GM12878 (cell line): Measurements from ENCODE around the gene MYO6. TPM values are rescaled to one million over a fixed set of nuclear protein-coding genes. Genes with fewer than 3 reads are reported as not detected.

Source experiments
- ATAC-seq: fragments of 200-7000 bp; cut with Tn5 transposase; 3 replicates; pipeline ENCODE4 v1.9.1; 2020; ENCODE audit warnings: mild to moderate bottlenecking, moderate library complexity
- BruUV-seq: library from RNA; stranded (reverse); fragments of 400-500 nt; replicated peaks from 2 replicates; lab custom pipeline; 2021; lab: Mats Ljungman, UMichigan
- CTCF ChIA-PET: fragments of 300-600 bp; sonication (Branson Sonifier 250); formaldehyde crosslinking; extraction: SDS; loops from one replicate; lab custom pipeline; 2021; ENCODE audit warnings: inconsistent platforms; lab: Yijun Ruan, JAX
- POLR2A ChIA-PET: fragments of 350-600 bp; formaldehyde crosslinking; extraction: SDS; loops from one replicate; lab custom pipeline; 2021; ENCODE audit warnings: inconsistent platforms; lab: Charles Lee
- RAD21 ChIA-PET: fragments of 300-600 bp; sonication (Branson Sonifier 250); formaldehyde crosslinking; loops from one replicate; lab custom pipeline; 2023; ENCODE audit warnings: antibody characterized with exemption; ENCODE audit not compliant: unreplicated experiment; lab: Charles Lee
- SMC1A ChIA-PET: fragments of 300-600 bp; sonication (Branson Sonifier 250); formaldehyde crosslinking; loops from one replicate; lab custom pipeline; 2023; ENCODE audit not compliant: unreplicated experiment, uncharacterized antibody; lab: Charles Lee
- DNase-seq: peaks from one replicate; pipeline ENCODE4 v3.0.0-alpha.2; 2011; ENCODE audit warnings: low read depth, low spot score
- FAIRE-seq: peaks from 3 replicates; lab custom pipeline; 2011; peaks lifted over from hg19 to GRCh38; lab: Jason Lieb, UNC
- H2AFZ ChIP-seq: 2 replicates; pipeline ENCODE4 v1.6.0; 2011; ENCODE audit warnings: low read depth, low read length, control low read depth; ENCODE audit not compliant: control insufficient read depth
- H3K27ac ChIP-seq: 2 replicates; pipeline ENCODE4 v1.5.1; 2011; ENCODE audit warnings: control low read depth; ENCODE audit not compliant: control insufficient read depth, insufficient read depth
- H3K27me3 ChIP-seq, 2 experiments: replicated peaks in 1 of 2; 2 replicates each; pipeline versions ENCODE4 v1.6.0 to v1.6.1; 2011; ENCODE audit warnings: low read length in 1 of 2; ENCODE audit not compliant: control insufficient read depth in 2 of 2, insufficient read depth in 2 of 2
- H3K36me3 ChIP-seq, 2 experiments: 2 replicates each; pipeline ENCODE4 v1.5.1; 2011; ENCODE audit warnings: low read length in 1 of 2; ENCODE audit not compliant: control insufficient read depth in 2 of 2, insufficient read depth in 2 of 2
- H3K4me1 ChIP-seq: 2 replicates; pipeline ENCODE4 v1.6.1; 2011; ENCODE audit warnings: mild to moderate bottlenecking, low read length, moderate library complexity, mixed read lengths; ENCODE audit not compliant: control insufficient read depth, insufficient read depth
- H3K4me2 ChIP-seq: 2 replicates; pipeline ENCODE4 v1.6.0; 2011; ENCODE audit warnings: control low read depth; ENCODE audit not compliant: control insufficient read depth, insufficient read depth
- H3K4me3 ChIP-seq: fragments of 200-600 bp; sonication (generic); 2 replicates; pipeline ENCODE4 v1.5.1; 2016
- H3K79me2 ChIP-seq: 2 replicates; pipeline ENCODE4 v1.6.0; 2011; ENCODE audit warnings: low read length; ENCODE audit not compliant: control insufficient read depth, insufficient read depth
- H3K9ac ChIP-seq: 2 replicates; pipeline ENCODE4 v1.8.0; 2011; ENCODE audit warnings: low read length, control low read depth, mixed read lengths; ENCODE audit not compliant: control insufficient read depth, insufficient read depth
- H3K9me3 ChIP-seq: replicated peaks from 3 replicates; pipeline ENCODE4 v1.5.1; 2011; ENCODE audit warnings: mild to moderate bottlenecking, low read length; ENCODE audit not compliant: control insufficient read depth, insufficient read depth
- H4K20me1 ChIP-seq: 2 replicates; pipeline ENCODE4 v1.6.0; 2011; ENCODE audit not compliant: control insufficient read depth, insufficient read depth
- EZH2 ChIP-seq: IDR thresholded peaks from 2 replicates; pipeline ENCODE4 v1.6.1; 2012; ENCODE audit warnings: low read depth, mild to moderate bottlenecking, control low read depth, inconsistent platforms, low read length, borderline replicate concordance; ENCODE audit not compliant: control insufficient read depth
- NFIC ChIP-seq: IDR thresholded peaks from 2 replicates; pipeline ENCODE4 v1.6.1; 2012; ENCODE audit warnings: low read depth, mild to moderate bottlenecking, inconsistent platforms, low read length, moderate library complexity
- NRF1 ChIP-seq: conservative IDR thresholded peaks from 2 replicates; pipeline ENCODE4 v1.6.1; 2011; ENCODE audit warnings: mild to moderate bottlenecking, low read depth, low read length, improper control_type of control experiment
- YY1 ChIP-seq: IDR thresholded peaks from 2 replicates; pipeline ENCODE4 v1.6.1; 2011; ENCODE audit warnings: low read depth, mild to moderate bottlenecking, low read length
- ZSCAN29 ChIP-seq: fragments of 450-650 bp; IDR thresholded peaks from 2 replicates; pipeline ENCODE4 v1.6.1; 2017; ENCODE audit warnings: mild to moderate bottlenecking, moderate library complexity
- WGBS: methylation state at CpG from one replicate; pipeline ENCODE4 v1.1.6; 2016; ENCODE audit warnings: low lambda C conversion rate; ENCODE audit not compliant: insufficient replicate concordance, insufficient coverage; ENCODE audit errors: missing lambda C conversion rate; 5-methylcytosine and 5-hydroxymethylcytosine counted together
- in situ Hi-C: fragments of 300-500 bp; cut with MboI; formaldehyde crosslinking; loops from 9 replicates; pipeline ENCODE4 v1.14.3; 2018; ENCODE audit warnings: mixed read lengths
- intact Hi-C: fragments of 100-400 bp; cut with micrococcal nuclease; formaldehyde crosslinking; loops from one replicate; pipeline ENCODE4 v1.14.2; 2022; ENCODE audit not compliant: unreplicated experiment
- polyA plus RNA-seq, 11 experiments: library from polyadenylated mRNA; depleted of rRNA in 4 of 11; unstranded in 6 of 11; stranded (reverse) in 5 of 11; fragments of >200 nt; fragmentation: Nextera tagmentation in 4 of 11; fragmentation: Illumina TruSeq in 1 of 11; extraction: Ambion mirVana in 4 of 11; extraction: Trizol in 1 of 11; gene quantifications; 1 replicate in 1 of 11; 2 replicates in 10 of 11; pipeline versions ENCODE4 v1.2.1 to v1.2.3, GENCODE V29; 2011 to 2016; ENCODE audit warnings: inconsistent platforms in 2 of 11, missing spikeins in 2 of 11, low read depth in 1 of 11
- total RNA-seq, 4 experiments: library from RNA; depleted of rRNA in 3 of 4; stranded (reverse); fragments of >200 nt in 3 of 4; fragmentation: Illumina TruSeq in 1 of 4; extraction: Trizol in 1 of 4; gene quantifications; 2 replicates each; pipeline versions ENCODE4 v1.2.1 to v1.2.3, GENCODE V29; 2013 to 2021
- TF ChIP-seq, protein P1 (sequence below): fragments of 450-650 bp; IDR thresholded peaks from 2 replicates; pipeline ENCODE4 v1.6.1; 2017; ENCODE audit warnings: mild to moderate bottlenecking, moderate library complexity

The MYO6 gene
- total and polyA plus RNA-seq, 10 of the 15 experiments (the other 5 are each of a cell fraction or from before 2014, with no cell fraction given), result 7.9 to 30.4 (median 16.8) TPM

DNA sequence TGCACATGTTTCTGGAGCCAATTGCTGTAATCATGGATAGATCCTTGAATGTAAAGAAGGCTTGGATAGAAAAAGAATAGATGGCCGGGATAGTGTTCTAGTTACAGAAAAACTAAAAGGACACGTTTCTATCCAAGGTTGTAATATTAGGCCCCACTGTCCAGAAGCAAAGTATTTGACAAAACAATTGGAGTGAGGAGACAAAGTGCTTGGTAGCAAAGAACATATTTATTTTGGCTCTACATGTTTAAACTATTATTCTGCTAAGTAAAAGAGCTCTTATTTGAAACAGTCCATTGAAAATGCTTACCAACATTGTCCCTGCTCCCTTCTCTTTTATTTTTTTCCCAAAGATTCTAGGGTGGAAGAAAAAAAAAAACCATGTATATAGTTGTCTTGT lies 94.4 kb downstream of the MYO6 start:
- H3K9ac ChIP-seq, result no peak overlapping the region
- no peak overlapping the region for H3K27ac ChIP-seq
- FAIRE-seq, result no peak
- no peak overlapping the region for H2AFZ ChIP-seq
- no peaks in the 10 kb centered on the region for H4K20me1 ChIP-seq
- ChIA-PET SMC1A (interaction anchor here (0.7 to 1.3 kb wide), 2 partner anchors 9 to 14 kb away, joined by 3 read pairs; no protein-coding TSS in a partner anchor), RAD21 (no interaction called here), CTCF (interaction anchor here (0.8 to 1.5 kb wide), 2 partner anchors 11 kb away, joined by 3 to 4 read pairs; no protein-coding TSS in a partner anchor), POLR2A (interaction anchor here (0.5 to 0.6 kb wide), 2 partner anchors 59 to 202 kb away, joined by 3 to 4 read pairs; no protein-coding TSS in a partner anchor)
- TF ChIP-seq EZH2 (no peak), NRF1 (no peak), NFIC (no peak), ZSCAN29 (no peak), YY1 (no peak)
- TF ChIP-seq, protein P1, sequence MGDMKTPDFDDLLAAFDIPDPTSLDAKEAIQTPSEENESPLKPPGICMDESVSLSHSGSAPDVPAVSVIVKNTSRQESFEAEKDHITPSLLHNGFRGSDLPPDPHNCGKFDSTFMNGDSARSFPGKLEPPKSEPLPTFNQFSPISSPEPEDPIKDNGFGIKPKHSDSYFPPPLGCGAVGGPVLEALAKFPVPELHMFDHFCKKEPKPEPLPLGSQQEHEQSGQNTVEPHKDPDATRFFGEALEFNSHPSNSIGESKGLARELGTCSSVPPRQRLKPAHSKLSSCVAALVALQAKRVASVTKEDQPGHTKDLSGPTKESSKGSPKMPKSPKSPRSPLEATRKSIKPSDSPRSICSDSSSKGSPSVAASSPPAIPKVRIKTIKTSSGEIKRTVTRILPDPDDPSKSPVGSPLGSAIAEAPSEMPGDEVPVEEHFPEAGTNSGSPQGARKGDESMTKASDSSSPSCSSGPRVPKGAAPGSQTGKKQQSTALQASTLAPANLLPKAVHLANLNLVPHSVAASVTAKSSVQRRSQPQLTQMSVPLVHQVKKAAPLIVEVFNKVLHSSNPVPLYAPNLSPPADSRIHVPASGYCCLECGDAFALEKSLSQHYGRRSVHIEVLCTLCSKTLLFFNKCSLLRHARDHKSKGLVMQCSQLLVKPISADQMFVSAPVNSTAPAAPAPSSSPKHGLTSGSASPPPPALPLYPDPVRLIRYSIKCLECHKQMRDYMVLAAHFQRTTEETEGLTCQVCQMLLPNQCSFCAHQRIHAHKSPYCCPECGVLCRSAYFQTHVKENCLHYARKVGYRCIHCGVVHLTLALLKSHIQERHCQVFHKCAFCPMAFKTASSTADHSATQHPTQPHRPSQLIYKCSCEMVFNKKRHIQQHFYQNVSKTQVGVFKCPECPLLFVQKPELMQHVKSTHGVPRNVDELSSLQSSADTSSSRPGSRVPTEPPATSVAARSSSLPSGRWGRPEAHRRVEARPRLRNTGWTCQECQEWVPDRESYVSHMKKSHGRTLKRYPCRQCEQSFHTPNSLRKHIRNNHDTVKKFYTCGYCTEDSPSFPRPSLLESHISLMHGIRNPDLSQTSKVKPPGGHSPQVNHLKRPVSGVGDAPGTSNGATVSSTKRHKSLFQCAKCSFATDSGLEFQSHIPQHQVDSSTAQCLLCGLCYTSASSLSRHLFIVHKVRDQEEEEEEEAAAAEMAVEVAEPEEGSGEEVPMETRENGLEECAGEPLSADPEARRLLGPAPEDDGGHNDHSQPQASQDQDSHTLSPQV, result no peak
- H3K36me3 ChIP-seq, result no peaks in the 10 kb centered on the region; a peak in 1 of 4 replicates
- BruUV-seq, result no TSS peak
- no peak overlapping the region for H3K4me2 ChIP-seq
- no peak for ATAC-seq
- no peaks in the 10 kb centered on the region for H3K27me3 ChIP-seq
- H3K4me3 ChIP-seq, result no peak overlapping the region
- in situ Hi-C loops, result no loop called here
- DNase-seq, result no peak
- H3K79me2 ChIP-seq, result no peaks in the 10 kb centered on the region
- 44% methylated on average over 2 of the region's 2 CpGs for WGBS
- no peaks in the 10 kb centered on the region for H3K9me3 ChIP-seq
- no peaks in the 10 kb centered on the region for H3K4me1 ChIP-seq
- intact Hi-C loops, result no loop called here
